CD4-positive, alpha-beta T cell treated with Interleukin-6 at 100 ng/mL for 8 hours (primary cell): ENCODE data around the gene RFPL1.

Experiments
- DNase-seq: peaks from one replicate; pipeline ENCODE4 v3.0.0-alpha.2; 2020; ENCODE audit warnings: mixed read lengths, low spot score

RFPL1 gene

GRCh38 chr22:29443452-29443851, 5.1 kb downstream of the RFPL1 start:
- no peak for DNase-seq

DNA sequence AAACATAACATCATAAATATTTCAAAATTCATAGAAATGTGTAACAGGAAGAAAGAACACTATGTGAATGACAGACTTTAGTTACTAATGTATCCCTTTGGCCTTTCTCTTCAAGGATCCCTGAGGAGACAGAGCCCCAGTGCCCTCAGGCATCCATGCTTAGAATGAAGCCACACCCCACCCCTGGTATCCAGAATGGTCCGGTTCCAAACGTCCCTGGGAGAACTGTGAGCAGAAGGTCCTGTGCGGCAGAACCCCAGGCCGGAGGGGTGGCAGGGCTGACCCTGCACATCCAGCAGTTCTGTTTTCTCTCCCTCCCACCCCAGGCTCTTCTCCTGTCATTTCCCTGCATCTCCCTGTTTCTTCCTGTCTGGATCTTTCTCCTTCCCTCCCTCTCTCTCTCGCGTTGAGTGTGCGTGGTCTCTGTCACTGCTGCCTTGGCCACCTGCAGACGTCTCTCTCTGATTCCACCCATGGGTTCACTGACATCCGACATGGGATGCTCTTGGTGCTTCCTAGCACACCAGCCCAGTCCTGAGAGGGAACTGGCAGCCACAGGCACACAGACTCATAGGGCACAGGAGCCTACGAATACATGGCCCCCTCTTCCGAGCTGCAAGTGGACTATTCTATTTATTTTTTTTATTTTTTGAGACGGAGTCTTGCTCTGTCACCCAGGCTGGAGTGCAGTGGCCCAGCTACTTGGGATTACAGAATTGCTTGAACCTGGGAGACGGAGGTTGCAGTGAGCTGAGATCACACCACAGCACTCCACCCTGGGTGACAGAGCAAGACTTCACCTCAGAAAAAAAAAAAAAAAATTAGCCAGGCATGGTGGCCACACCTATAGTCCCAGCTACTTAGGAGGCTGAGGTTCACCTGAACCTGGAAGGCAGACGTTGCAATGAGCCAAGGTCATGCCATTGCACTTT, 5.7 kb downstream of the RFPL1 start:
- DNase-seq, result no peak

GRCh38 chr22:29445508-29445907, 7.1 kb downstream of the RFPL1 start:
- no peak for DNase-seq

DNA sequence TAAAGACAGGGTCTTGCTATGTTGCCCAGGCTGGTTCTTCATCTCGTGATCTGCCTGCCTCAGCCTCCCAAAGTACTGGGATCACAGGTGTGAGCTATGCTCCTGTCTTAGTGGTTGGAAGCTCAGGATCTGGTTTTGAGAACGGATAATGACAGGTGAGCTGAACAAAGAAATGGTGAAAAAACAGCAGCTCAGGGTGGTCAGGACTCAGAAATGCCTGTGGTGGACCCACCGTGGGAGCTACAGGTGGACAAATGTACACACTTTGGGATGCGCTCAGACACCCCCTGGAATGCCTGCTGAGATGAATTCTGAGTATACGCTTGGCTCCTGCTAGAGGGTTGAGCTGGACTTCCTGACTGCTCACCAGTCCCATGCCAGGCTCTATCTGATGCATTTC, 9.5 kb downstream of the RFPL1 start:
- DNase-seq, result no peak

GRCh38 chr22:29449296-29449875, 11.0 kb downstream of the RFPL1 start:
- no peak for DNase-seq

DNA sequence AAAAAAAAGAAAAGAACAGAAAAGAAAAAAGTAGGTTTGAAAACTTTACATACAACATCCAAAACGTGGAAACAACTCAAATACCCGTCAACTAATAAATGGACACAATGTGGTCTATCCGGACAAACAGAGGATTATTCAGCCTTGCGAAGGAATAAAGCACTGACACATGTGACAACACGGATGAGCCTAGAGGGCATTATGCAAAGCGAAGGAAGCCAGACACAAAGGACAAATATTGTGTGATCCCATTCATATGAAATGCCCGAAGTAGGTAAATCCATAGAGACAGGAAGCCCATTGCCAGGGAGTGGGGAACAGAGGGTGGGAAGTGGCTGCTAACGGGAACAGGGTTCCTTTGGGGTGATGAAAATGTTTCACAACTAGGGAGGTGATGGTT, 11.8 kb downstream of the RFPL1 start:
- no peak for DNase-seq

GRCh38 chr22:29451863-29452262, 13.5 kb downstream of the RFPL1 start:
- no peak for DNase-seq

DNA sequence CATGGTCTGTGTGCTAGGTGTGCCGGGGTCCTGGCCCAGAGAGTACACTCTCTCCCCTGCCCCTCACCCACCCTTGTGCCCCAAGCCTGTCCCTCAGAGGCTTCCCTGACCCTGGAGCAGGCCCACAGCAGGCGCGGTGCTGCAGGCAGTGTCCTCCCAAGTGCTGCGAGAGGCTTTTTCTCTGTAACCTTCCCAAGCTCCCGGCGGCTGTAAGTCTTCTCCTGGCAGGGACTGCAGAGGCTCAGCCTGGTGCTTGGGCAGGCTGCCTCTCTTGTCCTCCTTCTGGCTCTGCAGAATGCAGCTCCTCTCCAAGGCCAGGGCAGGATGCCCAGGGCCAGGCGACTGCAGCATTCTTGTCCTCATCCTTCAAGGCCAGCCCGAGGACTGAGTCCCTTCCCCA, 15.9 kb downstream of the RFPL1 start:
- DNase-seq, result no peak

DNA sequence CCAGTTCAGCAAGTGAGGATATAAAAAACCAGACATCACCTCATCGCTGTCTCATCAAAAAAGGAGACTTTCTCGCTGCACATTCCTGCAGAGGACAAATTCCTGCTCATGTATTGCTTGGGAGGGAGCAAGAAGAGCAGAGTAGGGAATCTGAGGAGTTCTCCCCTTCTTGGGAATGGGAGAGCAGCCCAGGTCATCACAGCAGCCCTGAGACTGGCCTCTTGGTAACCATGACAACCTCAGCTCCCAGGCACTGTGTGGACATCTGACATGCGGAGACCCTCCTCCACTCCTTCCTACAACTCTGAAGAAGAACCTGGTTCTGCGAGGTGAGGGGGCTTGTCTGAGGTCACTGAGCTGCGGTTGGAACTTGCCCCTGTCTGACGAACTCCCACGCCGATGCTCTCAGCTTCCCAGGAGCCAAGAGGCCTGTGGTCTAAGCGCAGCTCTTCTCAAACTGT, 17.9 kb downstream of the RFPL1 start:
- DNase-seq, result no peak

GRCh38 chr22:29457730-29458129, 19.3 kb downstream of the RFPL1 start:
- DNase-seq, result no peak

DNA sequence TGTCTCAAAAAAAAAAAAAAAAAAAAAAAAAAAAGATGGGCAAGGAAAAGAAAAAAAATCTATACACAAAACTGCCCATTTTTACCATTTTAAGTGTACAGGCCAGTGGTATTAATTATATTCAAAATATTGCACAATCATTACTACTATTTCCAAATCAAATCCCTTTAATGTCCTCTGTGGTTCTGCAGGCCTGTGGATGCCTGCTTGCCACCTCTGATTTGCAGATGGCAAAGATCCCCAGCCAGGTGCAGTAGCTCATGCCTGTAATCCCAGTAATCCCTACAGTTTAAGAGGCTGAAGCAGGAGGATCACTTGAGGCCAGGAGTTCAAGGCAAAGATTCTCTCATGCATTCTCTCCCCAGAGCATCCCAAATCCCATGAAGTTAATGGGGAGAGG, 20.2 kb downstream of the RFPL1 start:
- no peak for DNase-seq

DNA sequence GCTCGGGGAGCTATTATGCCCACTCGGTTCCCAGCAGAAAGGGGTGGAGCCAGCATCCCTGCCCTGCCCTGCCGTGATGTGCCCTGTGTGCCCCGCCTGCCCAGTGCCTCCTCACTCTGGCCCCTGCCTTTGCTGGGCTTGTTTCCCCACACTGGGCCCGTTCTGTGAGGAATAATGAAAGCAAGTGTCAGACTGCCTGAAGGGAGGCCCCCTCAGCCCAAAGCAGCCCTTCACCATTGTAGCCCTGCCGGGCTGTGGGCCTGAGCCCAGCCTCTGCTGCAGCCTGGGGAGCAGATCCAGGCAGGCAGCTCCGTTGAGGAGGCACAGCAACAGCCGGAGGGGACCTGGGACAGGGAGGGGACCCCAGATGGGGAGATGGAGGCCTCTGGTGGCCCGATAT, 21.4 kb downstream of the RFPL1 start:
- no peak for DNase-seq

- no peak for DNase-seq
These were observed 22.9 kb downstream of the RFPL1 start for GRCh38 chr22:29461263-29461662.

GRCh38 chr22:29463629-29464028, 25.2 kb downstream of the RFPL1 start:
- no peak for DNase-seq

- DNase-seq, result no peak
These were observed 26.2 kb downstream of the RFPL1 start for GRCh38 chr22:29464581-29464980.

GRCh38 chr22:29469755-29470154, 31.4 kb downstream of the RFPL1 start:
- DNase-seq, result no peak

- peak; percentile 67 for DNase-seq
These were observed 31.9 kb downstream of the RFPL1 start for GRCh38 chr22:29470159-29470855.

GRCh38 chr22:29473001-29473400, 34.6 kb downstream of the RFPL1 start:
- DNase-seq, result no peak

DNA sequence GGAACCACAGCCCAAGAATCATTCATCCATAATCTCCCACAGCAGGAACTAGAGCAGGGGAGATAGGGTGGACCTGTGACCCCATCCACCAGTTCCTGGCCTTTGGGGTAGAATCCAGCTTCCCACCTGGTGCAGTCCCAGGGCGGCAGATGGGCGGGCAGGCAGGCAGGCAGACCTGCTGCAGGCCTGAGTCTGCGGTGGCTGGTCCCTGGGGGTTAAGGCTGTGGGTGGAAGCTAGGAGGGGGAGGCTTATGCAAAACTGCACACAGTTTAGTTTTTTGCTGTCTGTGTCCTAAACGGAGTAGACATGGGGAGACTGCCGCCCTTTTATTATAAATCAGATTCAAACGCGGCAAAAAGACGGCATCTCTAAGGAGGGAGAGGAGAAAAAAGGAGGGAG, 37.2 kb downstream of the RFPL1 start:
- DNase-seq, result no peak

DNA sequence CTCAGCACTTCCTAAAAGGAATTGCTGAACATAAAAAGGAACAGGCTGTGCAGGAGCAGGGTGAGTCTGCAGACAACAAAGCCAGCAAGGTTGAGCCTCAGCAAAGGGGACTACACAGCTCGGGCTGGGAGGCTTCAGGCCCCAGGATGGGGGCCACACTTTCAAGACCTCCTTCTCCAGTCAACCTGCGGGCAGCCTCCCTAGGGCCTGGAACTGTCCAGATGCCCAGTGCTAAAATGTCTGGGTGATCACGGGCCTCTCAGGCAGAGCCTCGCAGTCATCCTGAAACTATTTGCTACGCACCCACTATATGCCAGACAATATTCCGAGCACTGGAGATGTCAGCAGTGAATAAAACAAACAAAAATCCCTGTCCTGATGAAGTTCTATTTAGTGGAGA, 37.7 kb downstream of the RFPL1 start:
- DNase-seq, result no peak

- no peak for DNase-seq
These were observed 39.4 kb downstream of the RFPL1 start for GRCh38 chr22:29477723-29478318.
